ENCODE data around the gene TMEM163.
A peak's percentile ranks its signal among the peaks of the same experiment; 100 is the strongest.

The TMEM163 gene

GRCh38 chr2:134690629-134691215 lies 28.1 kb downstream of the TMEM163 start:
- DNase-seq: no peak

GRCh38 chr2:134689315-134689714 lies 29.5 kb downstream of the TMEM163 start:
- DNase-seq: no peak

GRCh38 chr2:134685967-134686366 lies 32.8 kb downstream of the TMEM163 start:
- DNase-seq: no peak

- no peak for DNase-seq
Observed at GRCh38 chr2:134683561-134684112, 35.2 kb downstream of the TMEM163 start.

GRCh38 chr2:134682726-134683125 lies 36.1 kb downstream of the TMEM163 start:
- DNase-seq: no peak

- no peak for DNase-seq
Observed at GRCh38 chr2:134681201-134681600, 37.6 kb downstream of the TMEM163 start.

- no peak for DNase-seq
Observed at GRCh38 chr2:134679745-134680144, 39.1 kb downstream of the TMEM163 start.

- no peak for DNase-seq
Observed at GRCh38 chr2:134679294-134679693, 39.5 kb downstream of the TMEM163 start.

GRCh38 chr2:134677856-134678756 lies 40.7 kb downstream of the TMEM163 start:
- peak; percentile 51 for DNase-seq

GRCh38 chr2:134676960-134677359 lies 41.8 kb downstream of the TMEM163 start:
- DNase-seq: peak; percentile 9

- DNase-seq: no peak
Observed at GRCh38 chr2:134675314-134675713, 43.5 kb downstream of the TMEM163 start.

- DNase-seq: no peak
Observed at GRCh38 chr2:134674687-134675086, 44.1 kb downstream of the TMEM163 start.

- no peak for DNase-seq
Observed at GRCh38 chr2:134671513-134671912, 47.3 kb downstream of the TMEM163 start.

GRCh38 chr2:134670955-134671354 lies 47.8 kb downstream of the TMEM163 start:
- no peak for DNase-seq

GRCh38 chr2:134669731-134670669 lies 48.8 kb downstream of the TMEM163 start:
- DNase-seq: no peak

GRCh38 chr2:134668821-134669220 lies 50.0 kb downstream of the TMEM163 start:
- DNase-seq: no peak

GRCh38 chr2:134667541-134667940 lies 51.3 kb downstream of the TMEM163 start:
- DNase-seq: no peak

GRCh38 chr2:134667081-134667480 lies 51.7 kb downstream of the TMEM163 start:
- no peak for DNase-seq

GRCh38 chr2:134665727-134666506 lies 52.9 kb downstream of the TMEM163 start:
- no peak for DNase-seq

GRCh38 chr2:134663451-134664450 lies 55.0 kb downstream of the TMEM163 start:
- DNase-seq: no peak

- DNase-seq: no peak
Observed at GRCh38 chr2:134662751-134663150, 56.0 kb downstream of the TMEM163 start.

Data from retina (tissue), 1 donor.